MM.1S (cell line): ENCODE measurements around the gene TIGAR.

ENCODE experiments used
- DNase-seq: peaks from one replicate; pipeline ENCODE4 v3.0.0-alpha.2; 2015
- H2AFZ ChIP-seq: fragments of 300-600 bp; sonication (generic); 2 replicates; pipeline ENCODE4 v1.6.0; 2016; ENCODE audit warnings: antibody characterized with exemption, low read length
- H3F3A ChIP-seq: fragments of 300-600 bp; sonication (generic); 2 replicates; pipeline ENCODE4 v1.6.1; 2016; ENCODE audit warnings: mild to moderate bottlenecking, antibody characterized with exemption, low read length, moderate library complexity, mixed read lengths; ENCODE audit not compliant: insufficient read depth
- H3K27ac ChIP-seq: fragments of 300-600 bp; sonication (generic); 2 replicates; pipeline ENCODE4 v1.5.1; 2016; ENCODE audit warnings: mild to moderate bottlenecking, low read length
- H3K27me3 ChIP-seq: fragments of 300-600 bp; sonication (generic); replicated peaks from 2 replicates; pipeline ENCODE4 v1.6.0; 2016; ENCODE audit warnings: low read length; ENCODE audit not compliant: insufficient read depth
- H3K36me3 ChIP-seq: fragments of 300-600 bp; sonication (generic); replicated peaks from 2 replicates; pipeline ENCODE4 v1.6.1; 2016; ENCODE audit warnings: mild to moderate bottlenecking, low read length, mixed read lengths; ENCODE audit not compliant: insufficient read depth
- H3K4me1 ChIP-seq: fragments of 300-600 bp; sonication (generic); 2 replicates; pipeline ENCODE4 v1.6.1; 2016; ENCODE audit warnings: low read length, mixed read lengths
- H3K4me2 ChIP-seq: fragments of 300-600 bp; sonication (generic); 2 replicates; pipeline ENCODE4 v1.6.0; 2016; ENCODE audit warnings: low read depth, low read length
- H3K4me3 ChIP-seq: fragments of 300-600 bp; sonication (generic); 2 replicates; pipeline ENCODE4 v1.5.1; 2016; ENCODE audit warnings: low read length, mixed read lengths
- H3K79me2 ChIP-seq: fragments of 300-600 bp; sonication (generic); 2 replicates; pipeline ENCODE4 v1.6.1; 2016; ENCODE audit warnings: mixed run types, low read length, mixed read lengths
- H3K9ac ChIP-seq: fragments of 300-600 bp; sonication (generic); 2 replicates; pipeline ENCODE4 v1.6.1; 2016; ENCODE audit warnings: low read length, mixed read lengths
- H3K9me2 ChIP-seq: fragments of 300-600 bp; sonication (generic); replicated peaks from 2 replicates; pipeline ENCODE4 v1.6.1; 2016; ENCODE audit warnings: mild to moderate bottlenecking, low read length, mixed read lengths; ENCODE audit not compliant: insufficient read depth
- H3K9me3 ChIP-seq: fragments of 300-600 bp; sonication (generic); replicated peaks from 2 replicates; pipeline ENCODE4 v1.6.1; 2016; ENCODE audit warnings: mild to moderate bottlenecking, low read length, mixed read lengths; ENCODE audit not compliant: insufficient read depth
- H4K20me1 ChIP-seq: fragments of 300-600 bp; sonication (generic); 2 replicates; pipeline ENCODE4 v1.6.1; 2016; ENCODE audit warnings: mild to moderate bottlenecking, low read length, moderate library complexity, mixed read lengths; ENCODE audit not compliant: insufficient read depth
- EZH2 ChIP-seq: fragments of 300-600 bp; sonication (generic); optimal IDR thresholded peaks from 2 replicates; pipeline ENCODE3; 2017; ENCODE audit warnings: low read depth, mild to moderate bottlenecking, antibody characterized with exemption, low read length, mixed read lengths
- EZH2phosphoT487 ChIP-seq: fragments of 300-600 bp; sonication (generic); IDR thresholded peaks from 2 replicates; pipeline ENCODE4 v1.6.1; 2018; ENCODE audit warnings: antibody characterized with exemption, low read length
- TF ChIP-seq, protein P1 (sequence below): fragments of 300-600 bp; sonication (generic); IDR thresholded peaks from 2 replicates; pipeline ENCODE4 v1.5.1; 2016; ENCODE audit warnings: antibody characterized with exemption, low read length, mixed read lengths

Gene TIGAR

DNA sequence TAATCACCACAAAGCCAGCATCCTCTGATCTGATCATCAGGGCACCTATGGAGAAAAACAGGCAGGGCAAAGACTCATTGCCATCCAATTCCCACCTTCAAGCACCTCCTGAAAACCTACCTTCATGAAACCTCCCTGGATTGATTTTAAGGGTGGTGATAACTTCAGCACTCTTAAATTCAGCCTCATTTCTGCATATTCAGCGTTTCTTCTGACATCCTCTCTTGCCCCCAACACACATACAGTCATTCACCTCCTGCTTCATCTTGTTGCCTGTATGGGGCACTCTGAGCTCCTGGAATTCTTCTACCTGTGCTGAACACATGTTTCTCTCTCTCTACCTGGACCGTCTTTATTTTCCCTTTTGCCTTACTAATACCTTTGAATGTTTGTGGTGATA, 51.6 kb downstream of the TIGAR start:
- H3K9me3 ChIP-seq, result no peaks in the 10 kb centered on the region
- H2AFZ ChIP-seq, result no peak overlapping the region
- H3K4me3 ChIP-seq, result no peak overlapping the region
- H3K36me3 ChIP-seq, result no peaks in the 10 kb centered on the region
- H3K4me2 ChIP-seq, result no peak overlapping the region
- H3K9ac ChIP-seq, result no peak overlapping the region
- no peaks in the 10 kb centered on the region for H4K20me1 ChIP-seq
- no peak overlapping the region for H3K27ac ChIP-seq
- H3K4me1 ChIP-seq, result no peaks in the 10 kb centered on the region
- no peaks in the 10 kb centered on the region for H3K9me2 ChIP-seq
- TF ChIP-seq EZH2 (no peak), EZH2phosphoT487 (no peak)
- TF ChIP-seq, protein P1, sequence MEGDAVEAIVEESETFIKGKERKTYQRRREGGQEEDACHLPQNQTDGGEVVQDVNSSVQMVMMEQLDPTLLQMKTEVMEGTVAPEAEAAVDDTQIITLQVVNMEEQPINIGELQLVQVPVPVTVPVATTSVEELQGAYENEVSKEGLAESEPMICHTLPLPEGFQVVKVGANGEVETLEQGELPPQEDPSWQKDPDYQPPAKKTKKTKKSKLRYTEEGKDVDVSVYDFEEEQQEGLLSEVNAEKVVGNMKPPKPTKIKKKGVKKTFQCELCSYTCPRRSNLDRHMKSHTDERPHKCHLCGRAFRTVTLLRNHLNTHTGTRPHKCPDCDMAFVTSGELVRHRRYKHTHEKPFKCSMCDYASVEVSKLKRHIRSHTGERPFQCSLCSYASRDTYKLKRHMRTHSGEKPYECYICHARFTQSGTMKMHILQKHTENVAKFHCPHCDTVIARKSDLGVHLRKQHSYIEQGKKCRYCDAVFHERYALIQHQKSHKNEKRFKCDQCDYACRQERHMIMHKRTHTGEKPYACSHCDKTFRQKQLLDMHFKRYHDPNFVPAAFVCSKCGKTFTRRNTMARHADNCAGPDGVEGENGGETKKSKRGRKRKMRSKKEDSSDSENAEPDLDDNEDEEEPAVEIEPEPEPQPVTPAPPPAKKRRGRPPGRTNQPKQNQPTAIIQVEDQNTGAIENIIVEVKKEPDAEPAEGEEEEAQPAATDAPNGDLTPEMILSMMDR, result no peak
- no peaks in the 10 kb centered on the region for H3K27me3 ChIP-seq
- H3K79me2 ChIP-seq, result no peaks in the 10 kb centered on the region
- no peaks in the 10 kb centered on the region for H3F3A ChIP-seq
- DNase-seq, result no peak

DNA sequence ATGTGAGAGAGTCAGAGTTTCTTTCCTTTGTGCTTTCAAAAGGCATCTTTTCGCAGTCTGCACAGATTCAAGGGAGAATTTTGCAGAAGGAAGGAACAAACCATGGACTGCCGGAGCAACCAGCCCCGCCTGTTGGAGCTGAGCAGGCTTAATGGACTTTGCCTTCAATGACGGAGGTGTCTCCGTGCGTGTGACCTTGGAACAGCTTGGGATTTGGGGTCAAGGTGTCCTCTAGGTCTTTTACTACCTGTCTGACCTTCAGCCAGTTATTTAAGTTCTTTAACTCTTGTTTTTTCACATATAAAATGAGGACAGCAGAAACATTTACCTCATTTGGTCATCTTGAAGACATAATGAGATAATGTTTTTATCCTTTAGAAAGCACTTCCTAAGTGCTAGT, 54.4 kb downstream of the TIGAR start:
- Histone ChIP-seq H3K4me3 (no peak overlapping the region), H2AFZ (no peak overlapping the region), H3K9me3 (no peaks in the 10 kb centered on the region), H3K4me2 (no peak overlapping the region), H3K9ac (no peak overlapping the region), H3K27me3 (no peaks in the 10 kb centered on the region), H4K20me1 (no peaks in the 10 kb centered on the region), H3K79me2 (no peaks in the 10 kb centered on the region), H3K4me1 (no peaks in the 10 kb centered on the region), H3K27ac (no peak overlapping the region), H3K36me3 (no peaks in the 10 kb centered on the region), H3K9me2 (no peaks in the 10 kb centered on the region), H3F3A (no peaks in the 10 kb centered on the region)
- no peak for DNase-seq
- TF ChIP-seq EZH2phosphoT487, result no peak
- TF ChIP-seq EZH2, result no peak
- TF ChIP-seq, protein P1, result no peak

DNA sequence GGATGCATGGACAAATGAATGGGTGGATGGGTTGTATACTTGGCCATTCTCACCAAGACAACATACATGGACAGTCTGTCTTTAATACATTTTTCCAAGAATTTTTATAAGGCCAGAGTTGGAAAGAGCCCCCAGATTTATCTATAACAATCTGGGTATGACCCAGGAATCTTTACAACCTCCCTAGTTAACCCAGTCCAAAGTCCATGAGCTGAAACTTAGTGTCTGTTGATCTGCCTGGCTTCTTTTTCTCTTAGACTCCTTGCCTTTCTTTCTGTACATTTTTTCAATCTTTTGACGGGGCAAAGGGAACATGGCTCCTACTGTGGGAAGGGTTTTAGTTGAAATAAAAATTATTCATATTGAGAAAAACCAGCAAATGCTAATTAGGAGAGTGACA, 57.8 kb downstream of the TIGAR start:
- Histone ChIP-seq H3F3A (no peaks in the 10 kb centered on the region), H3K4me2 (no peak overlapping the region), H3K36me3 (no peaks in the 10 kb centered on the region), H3K9ac (no peak overlapping the region), H3K9me2 (no peaks in the 10 kb centered on the region), H2AFZ (no peak overlapping the region), H3K4me3 (no peak overlapping the region), H3K79me2 (no peaks in the 10 kb centered on the region), H3K27ac (no peak overlapping the region), H3K9me3 (no peaks in the 10 kb centered on the region), H4K20me1 (no peaks in the 10 kb centered on the region), H3K4me1 (no peaks in the 10 kb centered on the region), H3K27me3 (no peaks in the 10 kb centered on the region)
- DNase-seq, result no peak
- TF ChIP-seq, protein P1, result no peak
- no peak for TF ChIP-seq EZH2

DNA sequence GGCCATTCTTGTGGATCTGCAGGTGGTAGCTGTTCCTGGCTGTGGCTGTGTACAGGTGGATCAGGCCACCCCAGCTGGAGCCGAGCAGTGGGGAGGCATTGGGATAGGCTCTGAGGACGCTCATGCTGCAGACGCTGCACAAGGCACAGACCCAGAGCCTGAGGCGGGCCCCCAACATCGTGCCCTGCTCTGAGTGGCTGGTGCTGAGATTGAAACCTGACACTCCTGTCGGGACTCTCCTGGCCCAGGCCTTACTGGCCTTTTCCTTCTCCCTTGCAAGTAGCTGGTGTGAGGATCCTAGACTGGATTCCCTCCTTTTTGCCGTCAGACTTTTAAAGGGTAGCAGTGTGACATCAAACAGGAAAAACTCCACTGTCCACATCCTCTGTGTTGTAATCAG, 58.4 kb downstream of the TIGAR start, which contains the start of gene FGF23:
FGF23 (minus strand) TSS at position 308 of the 400 bp plus-strand sequence; CDS start at position 178, 130 bp downstream.
- no peaks in the 10 kb centered on the region for H3K36me3 ChIP-seq
- no peaks in the 10 kb centered on the region for H4K20me1 ChIP-seq
- TF ChIP-seq, protein P1, result no peak
- TF ChIP-seq EZH2phosphoT487 (no peak), EZH2 (no peak)
- H3K4me3 ChIP-seq, result no peak within 1 kb of the TSS
- H3K9me3 ChIP-seq, result no peaks in the 10 kb centered on the region
- H3K9ac ChIP-seq, result no peak within 1 kb of the TSS
- H3K4me1 ChIP-seq, result no peaks in the 10 kb centered on the region
- no peaks in the 10 kb centered on the region for H3F3A ChIP-seq
- H3K27me3 ChIP-seq, result no peaks in the 10 kb centered on the region
- H3K79me2 ChIP-seq, result no peaks in the 10 kb centered on the region
- H2AFZ ChIP-seq, result no peak within 1 kb of the TSS
- H3K4me2 ChIP-seq, result no peak within 1 kb of the TSS
- no peak for DNase-seq
- no peaks in the 10 kb centered on the region for H3K9me2 ChIP-seq
- H3K27ac ChIP-seq, result no peak within 1 kb of the TSS
